HEK293 (cell line): ENCODE measurements around the gene CCDC86.

ENCODE experiments used
- CTCF ChIA-PET: fragments of 350-600 bp; formaldehyde crosslinking; extraction: SDS; loops from one replicate; lab custom pipeline; 2021; ENCODE audit warnings: antibody characterized with exemption; lab: Yijun Ruan, JAX
- POLR2A ChIA-PET: fragments of 300-600 bp; formaldehyde crosslinking; extraction: SDS; loops from one replicate; lab custom pipeline; 2020; ENCODE audit warnings: antibody characterized with exemption, inconsistent platforms; lab: Yijun Ruan, JAX
- H3K27ac ChIP-seq: fragments of 200-500 bp; sonication (Bioruptor generic); 2 replicates; pipeline ENCODE4 v1.5.1; 2014; ENCODE audit warnings: low read depth, low read length, control low read depth, inconsistent platforms; ENCODE audit errors: extremely low read depth
- H3K36me3 ChIP-seq, 2 experiments: fragments of 200-500 bp in 1 of 2; sonication (Bioruptor generic) in 1 of 2; 1 replicate in 1 of 2; 2 replicates in 1 of 2; pipeline ENCODE4 v1.5.1; 2014 to 2017; ENCODE audit warnings: inconsistent platforms in 2 of 2, low read length in 2 of 2; ENCODE audit not compliant: control insufficient read depth in 2 of 2, insufficient read depth in 1 of 2
- H3K4me1 ChIP-seq: fragments of 200-500 bp; sonication (Bioruptor generic); 2 replicates; pipeline ENCODE4 v1.5.1; 2014; ENCODE audit warnings: mild to moderate bottlenecking, low read length, inconsistent platforms; ENCODE audit not compliant: control insufficient read depth, insufficient read depth
- H3K4me3 ChIP-seq: 2 replicates; pipeline ENCODE4 v1.5.1; 2011; ENCODE audit warnings: low read depth, mild to moderate bottlenecking, control low read depth, low read length, moderate library complexity
- H3K9me3 ChIP-seq: fragments of 200-500 bp; sonication (Bioruptor generic); 2 replicates; pipeline ENCODE4 v1.5.1; 2014; ENCODE audit warnings: low read depth, low read length, inconsistent platforms; ENCODE audit not compliant: control insufficient read depth, insufficient read depth
- CTCF ChIP-seq: fragments of 450-650 bp; formaldehyde crosslinking; IDR thresholded peaks from 2 replicates; pipeline ENCODE4 v1.5.1; 2016; ENCODE audit warnings: missing biosample characterization, missing genetic modification characterization
- EGR2 ChIP-seq: fragments of 450-650 bp; formaldehyde crosslinking; IDR thresholded peaks from 2 replicates; pipeline ENCODE4 v1.5.1; 2016; ENCODE audit warnings: low read depth, missing biosample characterization, missing genetic modification characterization
- ZBTB1 ChIP-seq: fragments of 450-650 bp; formaldehyde crosslinking; IDR thresholded peaks from 2 replicates; pipeline ENCODE4 v1.5.1; 2016; ENCODE audit warnings: missing biosample characterization, missing genetic modification characterization
- ZBTB6 ChIP-seq: fragments of 450-650 bp; formaldehyde crosslinking; IDR thresholded peaks from 2 replicates; pipeline ENCODE4 v1.5.1; 2017; ENCODE audit warnings: missing biosample characterization, missing genetic modification characterization
- ZNF211 ChIP-seq: fragments of 450-650 bp; formaldehyde crosslinking; IDR thresholded peaks from 2 replicates; pipeline ENCODE4 v1.5.1; 2016; ENCODE audit warnings: low read depth, missing biosample characterization, missing genetic modification characterization
- ZNF354C ChIP-seq: fragments of 450-650 bp; formaldehyde crosslinking; IDR thresholded peaks from 2 replicates; pipeline ENCODE4 v1.5.1; 2016; ENCODE audit warnings: missing biosample characterization, missing genetic modification characterization, low read depth, borderline replicate concordance
- ZNF488 ChIP-seq: fragments of 450-650 bp; formaldehyde crosslinking; IDR thresholded peaks from 2 replicates; pipeline ENCODE4 v1.5.1; 2016; ENCODE audit warnings: missing biosample characterization, missing genetic modification characterization
- ZNF518A ChIP-seq: fragments of 450-650 bp; formaldehyde crosslinking; conservative IDR thresholded peaks from 2 replicates; pipeline ENCODE4 v1.5.1; 2016; ENCODE audit warnings: low read depth, missing biosample characterization, missing genetic modification characterization
- ZNF596 ChIP-seq: fragments of 450-650 bp; IDR thresholded peaks from 2 replicates; pipeline ENCODE4 v1.5.0; 2018; ENCODE audit warnings: missing biosample characterization, mild to moderate bottlenecking, missing genetic modification characterization, moderate library complexity
- ZNF626 ChIP-seq: fragments of 450-650 bp; sonication (Bioruptor Pico); formaldehyde crosslinking; IDR thresholded peaks from 2 replicates; pipeline ENCODE4 v1.5.1; 2018; ENCODE audit warnings: missing biosample characterization, missing genetic modification characterization, inconsistent platforms
- ZNF654 ChIP-seq: fragments of 450-650 bp; formaldehyde crosslinking; IDR thresholded peaks from 2 replicates; pipeline ENCODE4 v1.5.1; 2016; ENCODE audit warnings: low read depth, missing biosample characterization, missing genetic modification characterization
- ZNF670 ChIP-seq: fragments of 450-650 bp; formaldehyde crosslinking; IDR thresholded peaks from 2 replicates; pipeline ENCODE4 v1.5.1; 2016; ENCODE audit warnings: missing biosample characterization, missing genetic modification characterization, low read depth
- ZNF692 ChIP-seq: fragments of 450-650 bp; formaldehyde crosslinking; IDR thresholded peaks from 2 replicates; pipeline ENCODE4 v1.5.1; 2016; ENCODE audit warnings: missing biosample characterization, missing genetic modification characterization
- ZNF777 ChIP-seq: fragments of 450-650 bp; formaldehyde crosslinking; IDR thresholded peaks from 2 replicates; pipeline ENCODE4 v1.5.1; 2017; ENCODE audit warnings: missing biosample characterization, missing genetic modification characterization, borderline replicate concordance

CCDC86 gene

GRCh38 chr11:60854847-60855725 is 13.2 kb downstream of the CCDC86 start:
- no peaks in the 10 kb centered on the region for H3K4me1 ChIP-seq
- ChIA-PET CTCF (interaction anchor here (0.6 to 2.4 kb wide), 4 partner anchors 24 to 425 kb away, joined by 3 to 7 read pairs (median 4); no protein-coding TSS in a partner anchor), POLR2A (interaction anchor here (1.8 kb wide), 1 partner anchor 16 kb away, joined by 4 read pairs; no protein-coding TSS in a partner anchor)
- TF ChIP-seq CTCF (tag by site-specific recombination): no peak
- TF ChIP-seq, all 188 proteins: peak for 0
- Histone ChIP-seq H3K27ac (no peak overlapping the region), H3K36me3 (peaks cover 0 to 20% of the 10 kb centered on the region in 2 experiments; a peak in 1 of 3 replicates), H3K4me3 (no peak overlapping the region), H3K9me3 (no peaks in the 10 kb centered on the region)

- H3K4me1 ChIP-seq: no peaks in the 10 kb centered on the region
- CTCF ChIA-PET: interaction anchor here (1.4 to 2.4 kb wide), 2 partner anchors 25 to 32 kb away, joined by 4 to 7 read pairs; no protein-coding TSS in a partner anchor
- no peaks in the 10 kb centered on the region for H3K9me3 ChIP-seq
- POLR2A ChIA-PET: interaction anchor here (1.8 kb wide), 1 partner anchor 15 kb away, joined by 4 read pairs; no protein-coding TSS in a partner anchor
- no peak within 1 kb of the TSS for H3K4me3 ChIP-seq
- H3K36me3 ChIP-seq: peaks cover 0 to 11% of the 10 kb centered on the region in 2 experiments; a peak in 1 of 3 replicates
- no peak within 1 kb of the TSS for H3K27ac ChIP-seq
- no peak for TF ChIP-seq EGR2 (tag by site-specific recombination)
- no peak for TF ChIP-seq ZNF626
- no peak for TF ChIP-seq ZNF354C (tag by site-specific recombination)
- no peak for TF ChIP-seq ZNF692 (tag by site-specific recombination)
- TF ChIP-seq ZNF654 (tag by site-specific recombination): no peak
- TF ChIP-seq ZNF777 (tag by site-specific recombination): no peak
- TF ChIP-seq ZBTB1 (tag by site-specific recombination): no peak
- TF ChIP-seq ZNF488 (tag by site-specific recombination): no peak
- TF ChIP-seq, all 188 proteins: peak for 0
These were observed 14.1 kb downstream of the CCDC86 start, which contains the start of gene PTGDR2 for GRCh38 chr11:60855726-60856633. TSS of gene PTGDR2 (minus strand) at chr11:60855950. CDS start at chr11:60853722, 2,228 bp downstream.

- ChIA-PET POLR2A (no interaction called here), CTCF (interaction anchor here (1.8 kb wide), 1 partner anchor 26 kb away, joined by 6 read pairs; no protein-coding TSS in a partner anchor)
- Histone ChIP-seq H3K27ac (no peak overlapping the region), H3K36me3 (no peaks in the 10 kb centered on the region), H3K4me3 (no peak overlapping the region), H3K4me1 (no peaks in the 10 kb centered on the region), H3K9me3 (no peaks in the 10 kb centered on the region)
- TF ChIP-seq ZNF596 (tag by site-specific recombination) (no peak), ZNF518A (tag by site-specific recombination) (no peak), ZBTB6 (tag by site-specific recombination) (no peak), ZNF670 (no peak), ZNF211 (tag by site-specific recombination) (no peak)
These were observed 15.7 kb downstream of the CCDC86 start for GRCh38 chr11:60857378-60858232.
